ENCODE data around the gene SAMD13. TPM values are rescaled to one million over a fixed set of nuclear protein-coding genes. Genes with fewer than 3 reads are reported as not detected.

Gene SAMD13
- total RNA-seq, 4 donors from 2014 or later, result 0.33 to 2.5 (median 2.1) TPM; not detected in 1

DNA sequence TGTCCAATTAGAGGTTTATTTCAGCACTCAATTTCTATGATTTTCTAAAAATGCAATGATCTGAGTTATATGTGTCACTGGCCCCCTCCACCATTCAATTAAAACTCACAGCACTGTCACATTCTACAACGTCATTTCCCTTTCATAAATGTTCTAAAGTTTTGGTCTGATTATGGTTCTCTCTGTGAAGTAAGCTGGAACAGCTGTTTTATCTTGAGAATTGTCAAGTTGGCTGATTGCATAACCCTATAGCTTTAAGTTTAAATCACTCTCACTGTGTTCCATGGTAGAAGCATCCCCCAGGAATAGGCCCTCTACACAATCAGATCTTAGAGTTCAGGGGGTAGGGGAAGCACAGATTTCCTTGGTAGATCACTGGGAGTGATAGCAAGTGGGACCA, 55.4 kb downstream of the SAMD13 start:
- Histone ChIP-seq H3K27ac (replicated peaks in 1 of 4) (no peak overlapping the region), H3K9me3 (no peaks in the 10 kb centered on the region), H3K27me3 (no peaks in the 10 kb centered on the region), H3K36me3 (no peaks in the 10 kb centered on the region), H3K4me3 (no peak overlapping the region), H3K4me1 (peaks cover 0 to 21% (median 14%) of the 10 kb centered on the region in 4 donors)
- 92% methylated on average over 1 of the region's 1 CpG for WGBS
- no peak for DNase-seq (ENCODE audit: extremely low spot score)
- TF ChIP-seq POLR2AphosphoS5 (IDR thresholded peaks at IDR 0.05), result no peak
- TF ChIP-seq, protein P1, sequence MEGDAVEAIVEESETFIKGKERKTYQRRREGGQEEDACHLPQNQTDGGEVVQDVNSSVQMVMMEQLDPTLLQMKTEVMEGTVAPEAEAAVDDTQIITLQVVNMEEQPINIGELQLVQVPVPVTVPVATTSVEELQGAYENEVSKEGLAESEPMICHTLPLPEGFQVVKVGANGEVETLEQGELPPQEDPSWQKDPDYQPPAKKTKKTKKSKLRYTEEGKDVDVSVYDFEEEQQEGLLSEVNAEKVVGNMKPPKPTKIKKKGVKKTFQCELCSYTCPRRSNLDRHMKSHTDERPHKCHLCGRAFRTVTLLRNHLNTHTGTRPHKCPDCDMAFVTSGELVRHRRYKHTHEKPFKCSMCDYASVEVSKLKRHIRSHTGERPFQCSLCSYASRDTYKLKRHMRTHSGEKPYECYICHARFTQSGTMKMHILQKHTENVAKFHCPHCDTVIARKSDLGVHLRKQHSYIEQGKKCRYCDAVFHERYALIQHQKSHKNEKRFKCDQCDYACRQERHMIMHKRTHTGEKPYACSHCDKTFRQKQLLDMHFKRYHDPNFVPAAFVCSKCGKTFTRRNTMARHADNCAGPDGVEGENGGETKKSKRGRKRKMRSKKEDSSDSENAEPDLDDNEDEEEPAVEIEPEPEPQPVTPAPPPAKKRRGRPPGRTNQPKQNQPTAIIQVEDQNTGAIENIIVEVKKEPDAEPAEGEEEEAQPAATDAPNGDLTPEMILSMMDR (IDR thresholded peaks at IDR 0.05), result no peak
- no peak for TF ChIP-seq EP300 (IDR thresholded peaks at IDR 0.05)
- no peak for TF ChIP-seq POLR2A (IDR thresholded peaks at IDR 0.05; ENCODE audit: low read depth)
- intact Hi-C loops (cut with DNase I), result no loop called here

DNA sequence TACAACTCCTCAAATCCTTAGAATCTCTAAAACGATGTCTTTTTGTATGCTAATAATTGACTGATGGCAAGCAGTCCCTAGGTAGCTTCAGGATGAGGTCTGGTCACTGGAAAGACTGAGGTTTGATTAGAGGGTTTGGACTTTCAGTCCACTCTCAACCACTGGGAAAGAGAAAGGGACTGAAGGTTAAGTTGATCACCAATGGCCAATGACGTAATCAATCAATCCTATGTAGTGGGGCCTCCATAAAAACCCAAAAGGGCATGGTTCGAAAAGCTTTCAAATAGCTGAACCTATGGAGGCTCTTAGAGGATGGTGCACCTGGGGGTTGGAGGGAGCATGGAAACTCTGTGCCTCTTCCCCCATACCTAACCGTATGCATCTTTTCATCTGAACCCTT, 57.2 kb downstream of the SAMD13 start:
- H3K27me3 ChIP-seq, result no peaks in the 10 kb centered on the region
- no peaks in the 10 kb centered on the region for H3K9me3 ChIP-seq
- DNase-seq (ENCODE audit: extremely low spot score), result no peak
- H3K36me3 ChIP-seq, result no peaks in the 10 kb centered on the region
- H3K4me1 ChIP-seq, result peaks cover 0 to 16% (median 7%) of the 10 kb centered on the region in 4 donors
- no peak overlapping the region for H3K4me3 ChIP-seq
- WGBS, result 90% methylated on average over 4 of the region's 4 CpGs
- TF ChIP-seq POLR2A (IDR thresholded peaks at IDR 0.05; ENCODE audit: low read depth), result no peak
- no peak for TF ChIP-seq EP300 (IDR thresholded peaks at IDR 0.05)
- TF ChIP-seq POLR2AphosphoS5 (IDR thresholded peaks at IDR 0.05), result no peak
- TF ChIP-seq, protein P1 (IDR thresholded peaks at IDR 0.05), result no peak
- no peak overlapping the region for H3K27ac ChIP-seq (replicated peaks in 1 of 4)
- intact Hi-C loops (cut with DNase I), result no loop called here

DNA sequence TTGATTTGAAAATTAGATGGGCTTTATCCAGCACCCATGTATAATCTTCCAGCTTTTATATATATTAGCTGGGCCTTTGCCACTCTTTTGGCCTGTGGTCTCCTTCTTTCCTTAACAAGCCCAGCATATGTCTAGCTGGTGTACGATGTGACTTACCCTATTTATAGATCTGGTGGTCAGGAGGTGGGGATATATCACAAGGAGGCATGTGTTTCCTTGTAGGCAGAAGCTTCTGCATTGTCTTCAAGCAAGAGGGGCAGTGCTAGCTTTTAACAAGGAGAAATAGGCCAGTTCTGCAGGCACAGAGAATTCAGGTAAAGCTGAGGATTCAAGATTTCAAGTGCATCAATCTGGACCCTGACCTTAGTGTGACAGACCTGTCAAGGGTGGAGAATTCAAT, 58.8 kb downstream of the SAMD13 start:
- Histone ChIP-seq H3K27me3 (no peaks in the 10 kb centered on the region), H3K27ac (replicated peaks in 1 of 4) (no peak overlapping the region), H3K36me3 (no peaks in the 10 kb centered on the region), H3K4me1 (peaks cover 0 to 5% (median under 1%) of the 10 kb centered on the region in 4 donors), H3K9me3 (no peaks in the 10 kb centered on the region), H3K4me3 (no peak overlapping the region)
- 73% methylated on average over 1 of the region's 1 CpG for WGBS
- TF ChIP-seq, protein P1 (IDR thresholded peaks at IDR 0.05), result no peak
- TF ChIP-seq EP300 (IDR thresholded peaks at IDR 0.05) (no peak), POLR2AphosphoS5 (IDR thresholded peaks at IDR 0.05) (no peak), POLR2A (IDR thresholded peaks at IDR 0.05; ENCODE audit: low read depth) (no peak)
- no peak for DNase-seq (ENCODE audit: extremely low spot score)
- intact Hi-C loops (cut with DNase I), result no loop called here

DNA sequence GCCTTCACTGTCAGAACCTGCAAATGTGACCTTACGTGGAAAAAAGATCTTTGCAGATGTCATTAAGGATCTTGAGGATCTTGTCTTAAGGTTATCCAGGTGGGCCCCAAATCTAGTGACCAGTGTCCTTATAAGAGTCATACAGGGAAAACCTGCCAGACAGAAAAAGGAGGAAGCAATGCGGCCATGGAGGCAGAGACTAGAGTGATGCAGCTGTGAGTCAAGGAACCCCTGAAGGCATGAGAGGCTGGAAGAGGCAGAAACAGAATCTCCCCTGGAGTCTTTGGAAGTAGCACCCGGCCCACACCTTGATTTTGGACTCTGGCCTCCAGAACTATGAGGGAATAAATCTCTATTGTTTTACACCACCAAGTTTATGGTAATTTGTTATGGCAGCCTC, 60.3 kb downstream of the SAMD13 start:
- intact Hi-C loops (cut with DNase I), result no loop called here
- Histone ChIP-seq H3K4me1 (peaks cover 0 to 17% (median 14%) of the 10 kb centered on the region in 4 donors), H3K36me3 (no peaks in the 10 kb centered on the region), H3K27me3 (no peaks in the 10 kb centered on the region), H3K27ac (replicated peaks in 1 of 4) (no peak overlapping the region), H3K4me3 (no peak overlapping the region), H3K9me3 (no peaks in the 10 kb centered on the region)
- WGBS, result 97% methylated on average over 3 of the region's 3 CpGs
- DNase-seq (ENCODE audit: extremely low spot score), result no peak
- TF ChIP-seq POLR2AphosphoS5 (IDR thresholded peaks at IDR 0.05) (no peak), POLR2A (IDR thresholded peaks at IDR 0.05; ENCODE audit: low read depth) (no peak), EP300 (IDR thresholded peaks at IDR 0.05) (no peak)
- TF ChIP-seq, protein P1 (IDR thresholded peaks at IDR 0.05), result no peak

DNA sequence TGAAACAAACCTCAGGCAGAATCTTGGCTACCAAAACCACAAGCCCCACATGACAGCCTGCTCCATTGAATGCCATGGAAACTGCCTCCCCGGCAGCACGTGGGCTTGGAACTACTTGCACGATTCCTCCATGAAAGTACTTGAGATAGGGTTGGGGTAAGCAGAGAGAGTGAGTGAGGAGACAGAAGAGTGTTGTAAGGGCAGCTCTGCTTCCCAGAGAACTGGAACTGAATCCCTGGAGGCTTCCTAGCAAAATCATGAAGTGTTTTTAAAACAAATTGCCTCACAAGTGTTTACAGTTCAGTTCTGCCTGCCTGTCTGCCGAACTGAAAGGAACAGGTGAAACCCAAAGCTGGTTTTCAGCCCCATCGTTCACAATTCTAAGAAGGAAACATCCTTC, 61.5 kb downstream of the SAMD13 start:
- H3K4me1 ChIP-seq, result peaks cover 0 to 17% (median 14%) of the 10 kb centered on the region in 4 donors
- TF ChIP-seq POLR2AphosphoS5 (IDR thresholded peaks at IDR 0.05), result no peak
- no peaks in the 10 kb centered on the region for H3K27me3 ChIP-seq
- WGBS, result 44% methylated on average over 5 of the region's 5 CpGs
- no peaks in the 10 kb centered on the region for H3K9me3 ChIP-seq
- no peaks in the 10 kb centered on the region for H3K36me3 ChIP-seq
- no peak overlapping the region for H3K4me3 ChIP-seq
- intact Hi-C loops (cut with DNase I), result no loop called here
- no peak for DNase-seq (ENCODE audit: extremely low spot score)
- H3K27ac ChIP-seq (replicated peaks in 1 of 4), result peak overlapping the region in 1 of 4 donors; percentile 30
